Activated CD8-positive, alpha-beta memory T cell treated with anti-CD3 and anti-CD28 coated beads, Interleukin-2, amount 50 U/mL, for 24 hours (primary cell): ENCODE data around the gene GTF3C4.

ENCODE experiments used
- DNase-seq: peaks from one replicate; pipeline ENCODE4 v3.0.0-alpha.2; 2020; ENCODE audit errors: extremely low read depth

GTF3C4 gene

GRCh38 chr9:132731230-132731629 is 61.0 kb downstream of the GTF3C4 start:
- no peak for DNase-seq

DNA sequence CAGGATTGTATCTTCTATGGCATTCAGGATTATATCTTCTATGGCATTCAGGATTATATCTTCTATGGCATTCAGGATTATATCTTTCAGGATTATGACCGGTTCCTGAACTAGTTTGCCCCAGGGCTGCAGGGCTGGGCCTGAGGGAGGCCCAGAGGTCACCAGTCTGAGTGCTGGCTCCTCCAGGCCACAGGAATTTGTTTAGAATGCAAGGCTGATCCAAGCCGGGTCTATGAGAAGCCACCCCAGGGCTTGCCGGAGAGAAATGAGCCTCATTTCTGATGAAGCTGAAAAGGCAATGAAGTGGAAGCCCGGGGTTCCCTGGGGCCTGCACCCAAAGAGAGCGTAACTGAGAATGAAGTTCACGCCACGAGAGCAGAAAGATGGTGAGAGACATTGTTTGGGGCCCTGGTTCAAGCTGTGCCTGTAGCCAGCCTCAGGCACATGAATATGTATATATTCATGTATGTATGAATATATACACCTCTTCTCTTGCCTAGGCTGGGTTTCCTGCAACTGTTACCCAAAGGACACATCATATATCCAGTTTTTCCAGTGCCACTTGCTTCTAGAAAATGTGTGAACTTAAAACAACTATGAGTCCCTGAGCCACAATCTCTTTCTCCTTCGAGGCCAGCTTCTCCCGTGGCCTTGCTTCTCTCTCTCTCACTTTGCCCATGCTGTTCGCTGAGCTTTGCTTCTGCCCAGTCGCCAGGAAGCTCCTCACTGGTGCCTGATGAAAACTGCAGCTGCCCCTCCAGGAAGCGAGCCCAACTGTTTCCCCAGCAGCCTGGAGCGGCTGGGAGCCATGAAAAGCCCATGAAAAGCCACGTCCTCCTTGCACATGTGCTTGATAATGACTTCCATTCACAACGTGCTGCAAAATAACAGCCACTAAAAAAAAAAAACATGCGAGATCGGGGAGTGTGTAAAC is 62.3 kb downstream of the GTF3C4 start:
- DNase-seq, result no peak

- no peak for DNase-seq
These were observed 63.1 kb downstream of the GTF3C4 start for GRCh38 chr9:132733260-132733815.

DNA sequence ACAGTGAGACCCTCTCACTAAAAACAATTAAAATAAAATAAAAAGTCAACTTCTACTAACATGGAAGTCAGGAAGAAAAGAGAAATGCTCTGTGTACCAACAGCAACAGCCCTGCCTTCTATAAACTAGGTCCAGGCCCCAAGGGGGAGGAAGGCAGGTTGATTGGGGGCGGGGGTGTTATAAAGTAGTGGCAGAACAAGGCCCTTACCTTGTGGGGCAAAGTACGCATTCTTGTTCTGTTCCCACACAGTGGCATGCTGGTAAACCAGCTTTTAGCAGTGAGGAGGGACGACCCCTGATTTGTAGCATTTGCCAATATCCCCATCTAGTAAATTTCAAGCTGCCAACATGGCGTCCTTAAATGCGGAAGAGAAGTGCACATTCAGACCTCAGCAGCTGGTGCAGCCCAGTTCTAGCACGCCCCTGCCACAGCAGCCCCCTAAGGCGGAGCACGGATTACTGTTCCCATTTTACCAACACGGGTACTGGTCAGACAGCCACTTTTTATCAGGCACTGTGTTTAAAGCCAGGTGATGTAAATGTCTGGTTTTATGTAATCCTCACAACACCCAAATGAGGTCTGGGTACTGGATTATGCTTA is 69.5 kb downstream of the GTF3C4 start:
- DNase-seq, result no peak

DNA sequence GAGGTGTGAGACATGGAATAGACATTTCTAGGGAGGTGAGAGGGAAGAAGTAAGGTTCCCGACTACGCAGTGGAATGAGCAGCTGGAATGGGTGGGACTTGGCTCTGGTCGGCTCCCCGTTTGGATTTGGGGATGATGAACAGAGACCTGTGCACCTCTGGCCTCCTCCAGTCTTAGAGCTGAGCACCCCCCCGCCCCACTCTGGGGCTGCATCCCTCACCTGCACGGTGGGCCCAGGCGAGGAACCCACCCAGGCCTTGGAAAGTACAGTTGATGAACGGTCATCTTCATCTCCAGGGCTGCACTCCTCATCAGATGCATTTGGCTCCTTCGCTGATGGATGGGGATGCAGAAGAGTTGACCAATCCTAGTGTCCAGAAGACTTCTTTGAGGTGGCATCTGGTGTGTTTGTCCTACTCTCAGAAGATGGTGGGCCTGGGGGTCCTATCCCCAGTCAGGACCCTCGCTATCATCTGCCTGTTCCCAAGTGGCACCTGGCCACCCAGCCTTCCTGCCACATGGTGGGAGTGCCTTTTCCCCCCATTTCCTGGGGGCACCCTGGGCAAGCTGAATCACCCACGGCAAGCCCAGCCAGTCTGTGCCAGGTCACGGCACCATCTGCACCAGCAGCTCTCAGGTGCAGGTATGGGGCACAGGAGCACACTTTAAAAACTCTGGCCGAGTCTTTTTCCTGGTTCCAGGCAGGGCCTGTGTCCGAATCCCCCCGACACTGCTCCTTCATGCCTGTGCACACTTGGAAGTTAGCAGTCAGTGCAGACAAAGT is 70.5 kb downstream of the GTF3C4 start:
- no peak for DNase-seq

DNA sequence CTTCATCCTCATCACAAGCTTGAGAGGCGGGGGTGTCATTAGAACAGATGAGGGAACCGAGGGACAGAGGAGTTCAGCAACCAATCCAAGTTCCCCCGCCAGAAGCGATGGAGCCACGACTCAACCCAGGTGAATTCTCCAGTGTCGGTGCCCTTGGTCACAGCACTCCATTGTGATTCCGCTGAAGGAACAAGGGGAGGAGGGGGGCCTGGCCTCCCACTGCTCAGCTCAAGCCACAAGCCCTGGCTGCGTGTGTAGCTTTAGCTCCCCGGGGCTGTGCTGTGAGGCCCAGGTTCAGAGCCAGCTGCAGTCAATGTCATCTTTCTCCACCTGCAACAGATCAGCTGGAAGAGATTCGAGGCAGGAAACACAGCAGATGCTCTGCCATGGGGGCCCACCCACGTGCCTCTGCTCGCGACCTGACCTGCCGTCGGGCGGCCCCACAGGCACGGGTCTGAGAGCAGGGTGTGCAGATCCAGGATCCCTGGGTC is 72.6 kb downstream of the GTF3C4 start:
- no peak for DNase-seq

GRCh38 chr9:132743931-132744479 is 73.7 kb downstream of the GTF3C4 start:
- DNase-seq, result no peak
